Heart left ventricle (tissue), 13 donors: ENCODE results near the gene EEF1B2.

Experiments used
- CTCF ChIP-seq, 12 donors: fragments of 200-600 bp; sonication (generic) in 4 of 12; IDR thresholded peaks; one replicate each; pipeline versions ENCODE4 v1.5.0 to v1.8.0; 2018 to 2022; ENCODE audit warnings: antibody characterized with exemption in 12 of 12, mild to moderate bottlenecking in 5 of 12
- POLR2A ChIP-seq, 2 donors: fragments of 450-650 bp; IDR thresholded peaks; one replicate each; pipeline ENCODE4 v1.6.1; 2017; ENCODE audit warnings: antibody characterized with exemption in 2 of 2, mild to moderate bottlenecking in 2 of 2, moderate library complexity in 2 of 2
- donor health status: ischemic (EF 13 %, LVEDD 7.1; RV severe dilation, severe dysfunction).
- donor health status: DM: no; HTN: yes; CAD: no.
- donor health status: DM: no; HTN: no; CAD: no.
- donor health status: ischemic (EF 25% LVEDD 6.9; RV normal size, moderate dysfunction).
- donor health status: ischemic (EF 25% LVEDD 5.7; RV mildly dilated, moderate dysfunction).
- donor health status: ischemic (EF 35%, LVEDD 5.7; RV mildly dilated, moderate dysfunction).
- donor health status: nonischemic (EF 11% LVEDD 7.7; RV severe dilation, severe dysfunction).
- donor health status: DM: yes; HTN: yes; CAD: no.
- donor health status: PGD.
- donor health status: ischemic (EF 29% LVEDD 5.4; RV normal size, mild dysfunction).
- donor health status: nonischemic (EF 23%, LVEDD 6.1; RV moderate dilation, normal function).

DNA sequence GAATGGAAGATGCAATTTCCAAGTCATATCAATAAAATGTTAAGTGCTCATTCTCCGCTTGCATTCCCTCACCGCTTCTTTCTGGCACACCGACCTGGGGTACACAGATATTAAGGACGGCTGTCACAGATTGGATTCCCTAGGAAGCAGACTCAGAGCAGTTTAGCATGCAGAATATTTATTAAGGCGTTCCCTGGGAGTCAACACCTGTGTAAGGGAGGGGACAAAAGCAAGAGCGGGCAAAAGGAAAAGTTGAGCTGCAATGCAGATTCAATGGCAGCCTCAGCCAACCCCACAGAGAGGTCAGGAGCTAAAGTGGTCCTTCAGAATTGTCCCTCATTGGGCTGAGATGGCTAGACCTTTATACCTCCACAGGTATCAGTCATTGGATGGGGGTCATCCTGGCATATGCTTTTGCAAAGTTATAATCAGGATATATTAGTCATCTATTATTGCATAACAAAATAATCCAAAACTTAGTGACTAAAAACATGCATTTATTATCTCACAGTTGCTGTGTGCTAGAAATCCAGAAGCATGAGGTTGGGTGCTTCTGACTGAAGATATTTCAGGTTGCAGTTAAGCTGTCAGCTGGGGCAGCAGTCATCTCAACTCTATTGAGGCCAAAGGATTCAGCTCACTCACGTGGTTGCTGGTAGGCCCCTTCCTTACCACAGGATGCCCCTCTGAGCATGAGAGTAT is 46.7 kb upstream of the EEF1B2 start:
- TF ChIP-seq POLR2A (IDR thresholded peaks at IDR 0.05) (no peak), CTCF (IDR thresholded peaks at IDR 0.05) (no peak)
